GM10266 (cell line): ENCODE results near the gene CYP11A1.
"Not testable (repeated sequence)": the region's sequence is repeated elsewhere in the genome, so short reads cannot be mapped to it uniquely, and the experiment has no call there.

Experiments used
- DNase-seq: peaks from one replicate; pipeline ENCODE4 v3.0.0; 2012; ENCODE audit errors: extremely low spot score
- TF ChIP-seq, protein P1 (sequence below): IDR thresholded peaks from 2 replicates; pipeline ENCODE4 v1.5.1; 2012; ENCODE audit warnings: mild to moderate bottlenecking, low read depth; ENCODE audit not compliant: control insufficient read depth, insufficient read depth; ENCODE audit errors: missing control alignments

The CYP11A1 gene

DNA sequence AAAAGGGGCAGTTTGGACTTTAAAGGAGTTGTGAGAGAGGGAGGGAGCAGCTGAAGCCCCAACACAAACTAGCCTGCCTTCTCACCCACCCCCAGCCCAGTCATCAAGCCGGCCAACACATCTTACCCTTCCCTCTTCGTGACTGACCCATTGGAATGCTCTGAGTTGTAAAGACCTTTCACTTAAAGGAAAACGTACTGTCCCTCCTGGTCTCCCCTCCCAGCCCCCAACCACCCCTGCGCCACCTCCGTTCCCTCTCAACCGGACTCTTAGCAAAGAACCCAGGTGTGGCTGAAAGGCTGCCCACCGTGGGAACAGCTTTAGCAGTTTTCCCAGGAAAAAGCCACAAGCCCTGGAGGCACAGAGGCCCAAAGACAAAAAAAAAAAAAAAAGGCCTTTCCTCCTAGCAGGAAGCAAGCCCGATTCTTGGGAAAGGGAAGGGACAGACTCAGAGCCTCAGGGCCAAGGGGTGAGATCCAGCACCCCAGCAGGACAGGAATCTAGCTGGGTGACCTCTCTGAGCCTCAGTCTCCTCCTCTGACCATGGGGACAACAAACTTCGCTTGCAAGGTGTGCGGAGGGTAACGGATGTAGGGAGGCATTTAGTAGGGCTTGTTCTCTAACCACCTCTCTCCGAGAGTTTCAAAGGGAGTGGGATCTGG lies 2.4 kb downstream of the CYP11A1 start:
- no peak for DNase-seq
- TF ChIP-seq, protein P1, sequence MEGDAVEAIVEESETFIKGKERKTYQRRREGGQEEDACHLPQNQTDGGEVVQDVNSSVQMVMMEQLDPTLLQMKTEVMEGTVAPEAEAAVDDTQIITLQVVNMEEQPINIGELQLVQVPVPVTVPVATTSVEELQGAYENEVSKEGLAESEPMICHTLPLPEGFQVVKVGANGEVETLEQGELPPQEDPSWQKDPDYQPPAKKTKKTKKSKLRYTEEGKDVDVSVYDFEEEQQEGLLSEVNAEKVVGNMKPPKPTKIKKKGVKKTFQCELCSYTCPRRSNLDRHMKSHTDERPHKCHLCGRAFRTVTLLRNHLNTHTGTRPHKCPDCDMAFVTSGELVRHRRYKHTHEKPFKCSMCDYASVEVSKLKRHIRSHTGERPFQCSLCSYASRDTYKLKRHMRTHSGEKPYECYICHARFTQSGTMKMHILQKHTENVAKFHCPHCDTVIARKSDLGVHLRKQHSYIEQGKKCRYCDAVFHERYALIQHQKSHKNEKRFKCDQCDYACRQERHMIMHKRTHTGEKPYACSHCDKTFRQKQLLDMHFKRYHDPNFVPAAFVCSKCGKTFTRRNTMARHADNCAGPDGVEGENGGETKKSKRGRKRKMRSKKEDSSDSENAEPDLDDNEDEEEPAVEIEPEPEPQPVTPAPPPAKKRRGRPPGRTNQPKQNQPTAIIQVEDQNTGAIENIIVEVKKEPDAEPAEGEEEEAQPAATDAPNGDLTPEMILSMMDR = no peak

DNA sequence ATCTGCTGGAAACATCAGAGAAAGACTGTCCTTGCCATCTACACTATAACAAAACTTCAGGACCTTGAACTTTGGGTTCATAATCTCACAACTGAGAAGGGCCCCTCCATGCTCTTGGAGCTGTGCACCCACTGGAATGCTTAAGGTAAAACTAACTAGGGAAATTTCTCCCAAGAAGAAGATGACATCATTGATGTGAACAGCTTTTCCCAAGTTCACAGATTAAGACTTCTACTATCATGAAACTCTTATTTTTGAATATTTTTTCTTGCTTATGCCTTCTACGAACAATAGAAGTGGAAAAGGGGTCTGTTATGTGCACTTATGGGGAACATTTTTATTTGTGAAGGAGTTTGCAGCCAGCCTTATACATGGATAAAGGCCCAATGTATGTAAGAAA lies 5.0 kb downstream of the CYP11A1 start:
- no peak for DNase-seq
- TF ChIP-seq, protein P1 = no peak

DNA sequence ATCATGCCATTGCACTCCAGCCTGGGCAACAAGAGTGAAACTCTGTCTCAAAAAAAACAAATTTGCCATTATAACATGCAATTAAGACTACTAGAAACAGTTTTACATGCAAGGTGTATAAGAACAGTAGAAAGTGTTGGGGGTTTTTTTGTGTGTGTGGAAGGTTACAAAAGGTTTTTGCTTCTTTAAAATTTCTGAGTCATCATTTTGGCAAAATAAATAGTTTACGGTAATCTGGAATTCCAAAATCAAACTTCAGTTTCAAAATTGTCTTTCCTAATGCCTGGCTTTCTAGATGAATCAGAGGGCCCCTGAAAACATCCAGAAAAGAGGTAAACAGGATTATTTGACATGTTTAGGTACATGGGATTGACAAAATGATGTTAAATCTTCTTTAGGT lies 6.6 kb downstream of the CYP11A1 start:
- DNase-seq = not testable (repeated sequence)

DNA sequence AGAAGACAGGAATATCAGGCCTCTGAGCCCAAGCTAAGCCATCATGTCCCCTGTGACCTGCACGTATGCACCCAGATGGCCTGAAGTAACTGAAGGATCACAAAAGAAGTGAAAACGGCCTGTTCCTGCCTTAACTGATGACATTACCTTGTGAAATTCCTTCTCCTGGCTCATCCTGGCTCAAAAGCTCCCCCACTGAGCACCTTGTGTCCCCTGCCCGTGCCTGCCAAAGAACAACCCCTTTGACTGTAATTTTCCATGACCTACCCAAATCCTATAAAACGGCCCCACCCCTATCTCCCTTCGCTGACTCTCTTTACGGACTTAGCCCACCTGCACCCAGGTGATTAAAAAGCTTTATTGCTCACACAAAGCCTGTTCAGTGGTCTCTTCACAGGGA lies 8.1 kb downstream of the CYP11A1 start:
- DNase-seq = not testable (repeated sequence)

DNA sequence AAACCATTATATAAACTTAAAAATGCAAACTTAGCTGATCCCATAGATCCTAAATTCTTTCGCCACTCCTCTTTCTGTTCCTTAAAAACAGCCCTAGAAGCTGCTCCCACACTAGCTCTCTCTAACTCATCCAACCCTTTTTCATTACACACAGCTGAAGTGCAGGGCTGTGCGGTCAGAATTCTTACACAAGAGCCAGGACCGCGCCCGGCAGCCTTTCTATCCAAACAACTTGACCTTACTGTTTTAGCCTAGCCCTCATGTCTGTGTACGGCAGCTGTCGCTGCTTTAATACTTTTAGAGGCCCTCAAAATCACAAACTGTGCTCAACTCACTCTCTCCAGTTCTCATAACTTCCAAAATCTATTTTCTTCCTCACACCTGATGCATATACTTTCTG lies 9.9 kb downstream of the CYP11A1 start:
- not testable (repeated sequence) for DNase-seq

DNA sequence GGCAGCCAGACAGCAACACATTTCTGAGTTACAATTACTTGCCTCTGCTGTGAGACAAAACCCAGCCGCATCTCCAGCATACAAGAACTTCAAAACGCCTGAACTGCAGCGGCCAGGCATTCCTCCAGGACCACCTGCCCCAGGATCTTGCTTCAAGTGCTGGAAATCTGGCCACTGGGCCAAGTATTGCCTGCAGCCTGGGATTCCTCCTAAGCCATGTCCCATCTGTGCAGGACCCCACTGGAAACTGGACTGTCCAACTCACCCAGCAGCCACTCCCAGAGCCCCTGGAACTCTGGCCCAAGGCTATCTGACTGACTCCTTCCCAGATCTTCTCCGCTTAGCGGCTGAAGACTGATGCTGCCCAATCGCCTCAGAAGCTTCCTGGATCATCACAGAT lies 11.4 kb downstream of the CYP11A1 start:
- not testable (repeated sequence) for DNase-seq

DNA sequence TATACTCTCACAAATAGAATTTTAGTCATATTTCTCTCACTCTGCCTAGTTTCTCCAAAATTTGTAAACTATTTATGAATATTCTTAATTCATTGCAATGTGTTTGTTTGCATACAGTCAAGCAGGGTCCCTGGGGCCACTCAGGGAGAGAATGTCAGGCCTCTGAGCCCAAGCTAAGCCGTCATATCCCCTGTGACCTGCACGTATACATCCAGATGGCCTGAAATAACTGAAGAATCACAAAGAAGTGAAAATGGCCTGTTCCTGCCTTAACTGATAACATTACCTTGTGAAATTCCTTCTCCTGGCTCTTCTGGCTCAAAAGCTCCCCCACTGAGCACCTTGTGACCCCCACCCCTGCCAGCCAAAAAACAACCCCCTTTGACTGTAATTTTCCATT lies 13.5 kb downstream of the CYP11A1 start:
- not testable (repeated sequence) for DNase-seq

DNA sequence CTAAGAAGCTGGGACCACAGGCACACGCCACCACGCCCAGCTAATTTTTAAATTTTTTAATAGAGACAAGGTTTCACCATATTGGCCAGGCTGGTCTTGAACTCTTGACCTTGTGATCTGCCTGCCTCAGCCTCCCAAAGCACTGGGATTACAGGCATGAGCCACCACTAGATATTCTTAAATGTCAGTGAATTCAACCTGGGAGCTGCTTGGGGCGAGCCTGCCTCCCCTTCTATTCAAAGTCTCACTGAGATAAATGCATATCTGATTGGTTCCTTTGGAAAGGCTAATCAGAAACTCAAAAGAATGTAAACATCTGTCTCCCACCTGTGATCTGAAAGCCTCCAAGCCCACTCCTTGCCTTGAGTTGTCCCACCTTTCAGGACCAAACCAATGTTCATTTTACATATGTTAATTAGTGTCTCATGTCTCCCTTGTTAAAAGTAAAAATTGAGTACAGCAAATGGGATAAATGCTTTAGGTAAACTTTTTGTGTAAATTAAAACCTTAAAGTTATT lies 15.0 kb downstream of the CYP11A1 start:
- TF ChIP-seq, protein P1 = no peak
- no peak for DNase-seq

DNA sequence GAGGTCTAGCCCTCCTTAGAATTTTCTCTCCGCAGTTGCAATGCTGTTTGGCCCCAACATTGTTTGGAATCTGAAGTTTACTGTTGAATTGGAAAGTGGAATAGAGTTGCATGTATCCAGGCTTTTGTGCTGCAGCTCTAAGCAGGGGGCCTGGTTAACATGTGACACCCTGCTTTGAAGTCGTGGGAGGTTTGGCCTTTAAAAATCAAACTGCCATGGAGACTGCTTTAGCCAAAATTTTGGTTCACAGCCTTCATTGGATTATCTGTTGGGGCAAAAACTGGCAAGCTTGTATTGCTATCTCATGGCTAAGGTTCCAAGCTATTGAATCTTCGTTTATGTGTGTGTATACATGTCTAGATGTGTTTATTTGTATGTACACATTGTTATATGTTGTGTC lies 15.8 kb downstream of the CYP11A1 start:
- no peak for DNase-seq
- TF ChIP-seq, protein P1 = no peak

DNA sequence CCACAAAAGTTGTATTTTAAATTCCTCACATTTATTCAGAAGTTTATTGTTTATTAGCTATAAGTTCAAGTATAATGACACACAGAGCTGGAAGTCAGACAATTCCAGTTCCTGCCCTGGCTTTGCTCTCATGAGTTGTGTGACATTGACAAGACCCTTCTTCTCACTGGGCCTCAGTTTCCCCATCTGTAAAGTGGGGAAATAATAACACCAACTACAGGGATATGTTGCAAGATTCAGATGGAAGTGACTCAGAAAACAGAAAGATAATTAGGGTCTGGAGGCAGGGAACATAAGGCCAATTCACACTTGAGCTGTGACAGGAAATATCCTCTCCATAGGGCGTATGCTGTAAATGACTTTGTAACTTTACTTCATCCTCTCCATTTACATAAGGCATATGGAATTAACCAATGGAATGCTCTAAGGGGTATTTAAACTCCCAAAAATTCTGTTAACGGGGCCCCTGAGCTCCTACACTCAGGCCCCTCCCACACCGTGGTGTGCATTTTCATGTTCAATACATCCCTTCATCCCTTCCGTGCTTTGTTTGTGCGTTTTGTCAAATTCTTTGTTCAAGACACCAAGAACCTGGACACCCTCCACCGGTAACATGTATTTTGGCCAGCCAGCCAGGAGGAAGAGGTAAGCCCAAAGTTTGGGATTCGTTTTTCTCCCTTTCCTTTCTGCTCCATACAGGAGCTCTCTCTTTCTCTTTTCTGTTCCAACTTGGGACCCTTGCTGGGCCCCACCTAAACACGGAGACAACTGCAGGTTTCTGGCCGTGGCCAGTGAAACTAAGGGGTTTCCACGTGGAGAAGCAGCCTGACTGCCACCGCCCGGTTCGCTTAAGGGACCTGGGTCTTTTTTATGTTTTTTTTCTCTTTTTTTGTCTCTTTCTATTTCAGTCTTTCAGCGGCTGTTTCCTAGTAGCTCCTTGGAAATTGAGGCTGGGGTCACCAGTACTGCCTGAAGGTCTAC lies 16.9 kb downstream of the CYP11A1 start:
- TF ChIP-seq, protein P1 = no peak
- DNase-seq = no peak
